ENCODE results near the gene STARD5. TPM values are rescaled to one million over a fixed set of nuclear protein-coding genes. Genes with fewer than 3 reads are reported as not detected.
A peak's percentile ranks its signal among the peaks of the same experiment; 100 is the strongest.

Gene STARD5
- total RNA-seq, 1 donor from 2014 or later, result 3.0 TPM

- DNase-seq (ENCODE audit: low read depth), result no peak
Observed at GRCh38 chr15:81293728-81294515, 30.0 kb downstream of the STARD5 start.

GRCh38 chr15:81292523-81293001, 31.4 kb downstream of the STARD5 start:
- DNase-seq (ENCODE audit: low read depth), result no peak

- DNase-seq (ENCODE audit: low read depth), result no peak
Observed at GRCh38 chr15:81291916-81292522, 31.9 kb downstream of the STARD5 start.

- DNase-seq (ENCODE audit: low read depth), result no peak
Observed at GRCh38 chr15:81289910-81290309, 34.0 kb downstream of the STARD5 start.

GRCh38 chr15:81288616-81289015, 35.3 kb downstream of the STARD5 start:
- DNase-seq (ENCODE audit: low read depth), result no peak

- no peak for DNase-seq (ENCODE audit: low read depth)
Observed at GRCh38 chr15:81288040-81288439, 35.9 kb downstream of the STARD5 start.

- DNase-seq (ENCODE audit: low read depth), result no peak
Observed at GRCh38 chr15:81286621-81287121, 37.3 kb downstream of the STARD5 start.

- DNase-seq (ENCODE audit: low read depth), result no peak
Observed at GRCh38 chr15:81285461-81285860, 38.5 kb downstream of the STARD5 start.

GRCh38 chr15:81284256-81285031, 39.5 kb downstream of the STARD5 start:
- DNase-seq (ENCODE audit: low read depth), result no peak

- no peak for DNase-seq (ENCODE audit: low read depth)
Observed at GRCh38 chr15:81282911-81283310, 41.0 kb downstream of the STARD5 start.

- DNase-seq (ENCODE audit: low read depth), result no peak
Observed at GRCh38 chr15:81282606-81282895, 41.4 kb downstream of the STARD5 start.

- DNase-seq (ENCODE audit: low read depth), result no peak
Observed at GRCh38 chr15:81281766-81282605, 42.0 kb downstream of the STARD5 start.

GRCh38 chr15:81281456-81281735, 42.5 kb downstream of the STARD5 start:
- no peak for DNase-seq (ENCODE audit: low read depth)

GRCh38 chr15:81280696-81281455, 43.1 kb downstream of the STARD5 start:
- DNase-seq (ENCODE audit: low read depth), result no peak

GRCh38 chr15:81279621-81280485, 44.1 kb downstream of the STARD5 start:
- DNase-seq (ENCODE audit: low read depth), result peak; percentile 77

- no peak for DNase-seq (ENCODE audit: low read depth)
Observed at GRCh38 chr15:81278306-81279029, 45.5 kb downstream of the STARD5 start.

GRCh38 chr15:81277851-81278250, 46.1 kb downstream of the STARD5 start:
- DNase-seq (ENCODE audit: low read depth), result no peak

GRCh38 chr15:81276967-81277366, 47.0 kb downstream of the STARD5 start:
- no peak for DNase-seq (ENCODE audit: low read depth)

GRCh38 chr15:81275711-81276392, 48.1 kb downstream of the STARD5 start:
- peak; percentile 9 for DNase-seq (ENCODE audit: low read depth)
